SK-N-SH treated with all-trans-retinoic acid at 6 μM for 48 hours (cell line): ENCODE measurements around the gene CFL1.

ENCODE experiments used
- CSDC2 ChIP-seq: fragments of 250-450 bp; sonication (Bioruptor Pico); IDR thresholded peaks from 2 replicates; pipeline ENCODE4 v1.5.0; 2020; ENCODE audit warnings: mild to moderate bottlenecking, moderate library complexity
- ISL1 ChIP-seq: fragments of 250-450 bp; sonication (Bioruptor Pico); IDR thresholded peaks from 2 replicates; pipeline ENCODE4 v2.1.2; 2022; ENCODE audit warnings: mild to moderate bottlenecking, moderate library complexity
- RARB ChIP-seq: fragments of 250-450 bp; sonication (Bioruptor Pico); IDR thresholded peaks from 2 replicates; pipeline ENCODE4 v1.8.0; 2021; ENCODE audit warnings: mild to moderate bottlenecking, moderate library complexity
- ZFP30 ChIP-seq: fragments of 450-650 bp; formaldehyde crosslinking; IDR thresholded peaks from 2 replicates; pipeline ENCODE4 v1.5.0; 2022; ENCODE audit warnings: mild to moderate bottlenecking, moderate library complexity
- TF ChIP-seq, protein P1 (sequence below): fragments of 250-450 bp; sonication (Bioruptor Pico); IDR thresholded peaks from 2 replicates; pipeline ENCODE4 v1.8.0; 2020; ENCODE audit warnings: mild to moderate bottlenecking, moderate library complexity, borderline replicate concordance

DNA sequence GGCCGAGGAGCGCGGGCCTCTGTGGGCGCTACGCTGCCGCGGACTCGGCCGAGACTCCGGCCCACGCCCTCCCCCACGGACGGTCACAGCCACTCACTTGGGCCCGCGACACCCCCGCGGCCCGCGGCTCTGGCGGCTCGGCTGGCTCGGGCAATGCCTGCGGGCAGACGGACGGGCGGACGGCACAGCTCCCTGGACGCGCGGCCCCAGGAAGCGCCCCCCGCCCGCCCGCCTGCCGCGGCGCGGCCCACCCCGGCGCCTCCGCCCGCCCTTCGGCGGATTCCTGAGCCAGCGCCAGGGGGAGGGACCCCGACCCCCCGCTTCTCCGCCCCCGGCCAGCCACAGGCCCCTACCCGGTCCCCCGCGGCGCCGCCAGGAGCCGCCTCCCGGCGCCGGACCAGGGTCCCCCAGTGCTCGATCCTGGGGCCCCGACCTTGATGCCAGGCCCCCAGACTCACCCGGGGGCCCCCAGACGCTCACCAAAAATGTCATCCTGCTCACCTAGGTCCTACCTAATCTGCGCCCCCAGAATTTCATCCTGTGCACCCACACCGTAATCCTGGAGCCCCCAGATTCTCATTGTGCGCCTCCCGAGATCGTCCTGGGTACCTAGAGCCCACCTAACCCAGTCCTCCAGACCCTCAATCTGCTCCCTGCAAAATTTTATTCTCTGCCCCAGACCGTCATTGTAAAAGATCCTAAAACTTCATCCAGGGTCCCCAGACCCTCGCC lies 14.8 kb upstream of the CFL1 start, which contains the start of gene EFEMP2:
- no peak for TF ChIP-seq RARB (CRISPR knock-in tag)
- TF ChIP-seq, protein P1, sequence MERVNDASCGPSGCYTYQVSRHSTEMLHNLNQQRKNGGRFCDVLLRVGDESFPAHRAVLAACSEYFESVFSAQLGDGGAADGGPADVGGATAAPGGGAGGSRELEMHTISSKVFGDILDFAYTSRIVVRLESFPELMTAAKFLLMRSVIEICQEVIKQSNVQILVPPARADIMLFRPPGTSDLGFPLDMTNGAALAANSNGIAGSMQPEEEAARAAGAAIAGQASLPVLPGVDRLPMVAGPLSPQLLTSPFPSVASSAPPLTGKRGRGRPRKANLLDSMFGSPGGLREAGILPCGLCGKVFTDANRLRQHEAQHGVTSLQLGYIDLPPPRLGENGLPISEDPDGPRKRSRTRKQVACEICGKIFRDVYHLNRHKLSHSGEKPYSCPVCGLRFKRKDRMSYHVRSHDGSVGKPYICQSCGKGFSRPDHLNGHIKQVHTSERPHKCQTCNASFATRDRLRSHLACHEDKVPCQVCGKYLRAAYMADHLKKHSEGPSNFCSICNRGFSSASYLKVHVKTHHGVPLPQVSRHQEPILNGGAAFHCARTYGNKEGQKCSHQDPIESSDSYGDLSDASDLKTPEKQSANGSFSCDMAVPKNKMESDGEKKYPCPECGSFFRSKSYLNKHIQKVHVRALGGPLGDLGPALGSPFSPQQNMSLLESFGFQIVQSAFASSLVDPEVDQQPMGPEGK (CRISPR knock-in tag), result no peak
- TF ChIP-seq ISL1 (CRISPR knock-in tag), result no peak
- TF ChIP-seq ZFP30 (CRISPR knock-in tag), result no peak
- TF ChIP-seq CSDC2 (CRISPR knock-in tag), result no peak
